Parathyroid adenoma (tissue), 2 donors: ENCODE measurements around the gene DDX41.

Source experiments
- H2AFZ ChIP-seq: fragments of 300-600 bp; sonication (generic); one replicate; pipeline ENCODE4 v1.7.0; 2017; ENCODE audit warnings: antibody characterized with exemption, mild to moderate bottlenecking
- H3K27ac ChIP-seq: fragments of 300-600 bp; sonication (generic); one replicate; pipeline ENCODE4 v1.7.0; 2017
- H3K27me3 ChIP-seq: fragments of 300-600 bp; sonication (generic); one replicate; pipeline ENCODE4 v1.7.0; 2017; ENCODE audit warnings: low read length; ENCODE audit not compliant: control insufficient read depth, insufficient read depth
- H3K36me3 ChIP-seq: fragments of 300-600 bp; sonication (generic); one replicate; pipeline ENCODE4 v1.7.0; 2017; ENCODE audit warnings: low read length; ENCODE audit not compliant: control insufficient read depth, insufficient read depth
- H3K4me1 ChIP-seq: fragments of 300-600 bp; sonication (generic); one replicate; pipeline ENCODE4 v1.7.0; 2017; ENCODE audit warnings: control low read depth
- H3K4me2 ChIP-seq: fragments of 300-600 bp; sonication (generic); one replicate; pipeline ENCODE4 v1.7.0; 2017; ENCODE audit warnings: low read length
- H3K4me3 ChIP-seq: fragments of 300-600 bp; sonication (generic); one replicate; pipeline ENCODE4 v1.7.0; 2017; ENCODE audit warnings: low read depth, low read length
- H3K79me2 ChIP-seq: fragments of 300-600 bp; sonication (generic); one replicate; pipeline ENCODE4 v1.7.0; 2017; ENCODE audit warnings: control low read depth
- H3K9ac ChIP-seq: fragments of 300-600 bp; sonication (generic); one replicate; pipeline ENCODE4 v1.7.0; 2017; ENCODE audit warnings: mild to moderate bottlenecking
- H3K9me3 ChIP-seq: fragments of 300-600 bp; sonication (generic); one replicate; pipeline ENCODE4 v1.7.0; 2017; ENCODE audit warnings: low read length; ENCODE audit not compliant: control insufficient read depth
- TF ChIP-seq, protein P1 (sequence below): fragments of 300-600 bp; sonication (generic); IDR thresholded peaks from one replicate; pipeline ENCODE4 v1.7.0; 2017; ENCODE audit warnings: antibody characterized with exemption, mild to moderate bottlenecking
- donor health status: primary hyperparathyroidism.

The DDX41 gene

DNA sequence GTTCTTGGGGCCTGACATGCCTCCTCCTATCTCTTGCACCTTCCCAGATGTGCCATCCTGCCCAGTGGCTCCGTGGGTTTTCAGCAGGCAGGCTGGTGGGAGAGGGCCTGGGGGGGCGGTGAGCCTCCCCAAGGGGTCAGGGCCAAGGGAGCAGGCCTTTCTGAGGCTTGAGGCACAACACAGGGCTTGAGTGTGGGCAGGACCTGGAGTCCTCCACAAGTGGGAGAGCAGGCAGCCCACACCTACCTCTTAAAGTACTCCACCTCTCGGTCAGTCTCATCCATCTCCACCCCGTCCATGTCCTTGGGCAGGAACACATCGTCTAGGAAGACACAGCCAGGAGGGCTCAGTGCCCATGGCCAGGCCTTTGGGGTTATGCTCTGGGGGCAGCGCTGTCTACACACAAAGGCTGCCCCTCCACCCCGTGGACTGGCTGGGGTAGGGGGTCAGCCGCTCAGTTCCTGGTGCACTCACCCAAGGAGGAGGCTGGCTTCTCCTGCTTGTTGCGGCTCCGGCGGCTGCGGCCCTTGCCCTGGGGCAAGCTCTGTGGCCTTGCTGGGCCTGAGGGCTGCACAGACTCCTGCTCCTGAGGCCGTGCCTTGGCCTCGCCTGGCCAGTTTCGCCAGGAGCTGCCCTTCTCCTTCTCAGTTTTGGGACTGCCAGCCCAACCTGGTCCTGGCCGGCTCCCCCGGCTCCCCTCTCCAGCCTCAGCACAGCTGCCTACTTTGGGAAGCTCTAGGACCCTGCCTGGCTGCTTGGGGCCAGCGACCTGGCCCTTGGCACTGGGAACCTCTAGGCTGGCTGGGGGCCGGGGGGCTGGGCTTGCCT lies 7.2 kb upstream of the DDX41 start:
- H3K27ac ChIP-seq: no peak overlapping the region
- no peaks in the 10 kb centered on the region for H3K9me3 ChIP-seq
- no peak overlapping the region for H2AFZ ChIP-seq
- no peak overlapping the region for H3K9ac ChIP-seq
- H3K36me3 ChIP-seq: no peaks in the 10 kb centered on the region
- no peaks in the 10 kb centered on the region for H3K4me1 ChIP-seq
- H3K79me2 ChIP-seq: peaks cover 28% of the 10 kb centered on the region
- H3K4me3 ChIP-seq: no peak overlapping the region
- TF ChIP-seq, protein P1, sequence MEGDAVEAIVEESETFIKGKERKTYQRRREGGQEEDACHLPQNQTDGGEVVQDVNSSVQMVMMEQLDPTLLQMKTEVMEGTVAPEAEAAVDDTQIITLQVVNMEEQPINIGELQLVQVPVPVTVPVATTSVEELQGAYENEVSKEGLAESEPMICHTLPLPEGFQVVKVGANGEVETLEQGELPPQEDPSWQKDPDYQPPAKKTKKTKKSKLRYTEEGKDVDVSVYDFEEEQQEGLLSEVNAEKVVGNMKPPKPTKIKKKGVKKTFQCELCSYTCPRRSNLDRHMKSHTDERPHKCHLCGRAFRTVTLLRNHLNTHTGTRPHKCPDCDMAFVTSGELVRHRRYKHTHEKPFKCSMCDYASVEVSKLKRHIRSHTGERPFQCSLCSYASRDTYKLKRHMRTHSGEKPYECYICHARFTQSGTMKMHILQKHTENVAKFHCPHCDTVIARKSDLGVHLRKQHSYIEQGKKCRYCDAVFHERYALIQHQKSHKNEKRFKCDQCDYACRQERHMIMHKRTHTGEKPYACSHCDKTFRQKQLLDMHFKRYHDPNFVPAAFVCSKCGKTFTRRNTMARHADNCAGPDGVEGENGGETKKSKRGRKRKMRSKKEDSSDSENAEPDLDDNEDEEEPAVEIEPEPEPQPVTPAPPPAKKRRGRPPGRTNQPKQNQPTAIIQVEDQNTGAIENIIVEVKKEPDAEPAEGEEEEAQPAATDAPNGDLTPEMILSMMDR: no peak
- H3K4me2 ChIP-seq: no peak overlapping the region
- H3K27me3 ChIP-seq: no peaks in the 10 kb centered on the region

DNA sequence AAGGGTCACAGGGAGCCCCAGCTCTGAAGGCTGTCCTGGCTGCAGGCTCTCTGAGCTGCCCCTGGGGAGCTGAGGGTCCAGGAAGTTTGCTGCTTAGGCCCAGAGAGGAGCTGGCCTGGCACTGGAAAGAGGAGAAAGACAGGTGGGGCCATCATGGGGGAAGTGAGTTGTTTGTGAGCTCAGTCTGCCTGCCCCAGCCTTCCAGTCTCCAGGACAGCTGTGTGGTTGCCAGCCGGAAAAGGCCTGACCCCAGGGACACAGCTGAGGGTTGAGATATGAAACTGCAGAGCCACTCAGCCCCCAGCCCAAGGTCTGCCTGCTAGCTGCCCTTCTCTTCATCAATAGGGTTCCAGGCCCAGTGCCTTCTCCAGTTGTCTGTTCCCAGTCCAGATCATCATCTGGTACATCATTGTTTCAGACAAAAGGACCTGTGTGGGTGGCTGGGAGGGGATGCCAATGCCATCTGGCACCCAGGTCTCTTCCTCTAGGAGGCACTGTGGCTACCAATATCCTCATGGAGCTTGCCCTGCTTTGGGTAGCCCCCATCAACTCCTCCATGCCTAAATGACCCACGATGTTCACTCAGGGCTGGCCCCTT lies 4.3 kb upstream of the DDX41 start:
- Histone ChIP-seq H3K79me2 (peaks cover 26% of the 10 kb centered on the region), H3K9ac (no peak overlapping the region), H3K4me2 (no peak overlapping the region), H3K9me3 (no peaks in the 10 kb centered on the region), H3K27ac (no peak overlapping the region), H3K4me3 (no peak overlapping the region), H3K36me3 (no peaks in the 10 kb centered on the region), H3K4me1 (no peaks in the 10 kb centered on the region), H2AFZ (no peak overlapping the region), H3K27me3 (no peaks in the 10 kb centered on the region)
- TF ChIP-seq, protein P1: no peak

DNA sequence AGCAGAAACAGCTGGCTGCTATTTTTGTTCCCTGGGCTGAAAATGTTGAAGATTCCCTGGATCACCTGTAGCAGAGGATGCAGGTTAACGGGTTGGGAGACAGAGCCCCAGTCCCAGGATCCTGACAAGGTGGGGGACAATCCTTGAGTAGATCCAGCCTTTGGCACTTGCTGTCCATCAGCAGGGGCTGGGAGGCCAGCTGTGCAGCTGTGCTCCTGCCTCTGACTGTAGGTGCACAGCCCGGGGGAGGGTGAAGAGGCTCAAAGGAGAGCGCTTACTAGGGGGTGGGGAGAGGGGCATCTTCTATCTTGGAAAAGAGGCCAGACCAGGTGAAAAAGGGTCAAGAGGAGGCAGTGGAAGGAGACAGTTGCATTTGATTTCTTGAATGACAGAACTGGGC lies 3.5 kb upstream of the DDX41 start:
- Histone ChIP-seq H3K27ac (no peak overlapping the region), H3K27me3 (no peaks in the 10 kb centered on the region), H2AFZ (no peak overlapping the region), H3K9me3 (no peaks in the 10 kb centered on the region), H3K9ac (no peak overlapping the region), H3K79me2 (peaks cover 28% of the 10 kb centered on the region), H3K4me2 (no peak overlapping the region), H3K36me3 (no peaks in the 10 kb centered on the region), H3K4me1 (no peaks in the 10 kb centered on the region), H3K4me3 (no peak overlapping the region)
- TF ChIP-seq, protein P1: no peak

DNA sequence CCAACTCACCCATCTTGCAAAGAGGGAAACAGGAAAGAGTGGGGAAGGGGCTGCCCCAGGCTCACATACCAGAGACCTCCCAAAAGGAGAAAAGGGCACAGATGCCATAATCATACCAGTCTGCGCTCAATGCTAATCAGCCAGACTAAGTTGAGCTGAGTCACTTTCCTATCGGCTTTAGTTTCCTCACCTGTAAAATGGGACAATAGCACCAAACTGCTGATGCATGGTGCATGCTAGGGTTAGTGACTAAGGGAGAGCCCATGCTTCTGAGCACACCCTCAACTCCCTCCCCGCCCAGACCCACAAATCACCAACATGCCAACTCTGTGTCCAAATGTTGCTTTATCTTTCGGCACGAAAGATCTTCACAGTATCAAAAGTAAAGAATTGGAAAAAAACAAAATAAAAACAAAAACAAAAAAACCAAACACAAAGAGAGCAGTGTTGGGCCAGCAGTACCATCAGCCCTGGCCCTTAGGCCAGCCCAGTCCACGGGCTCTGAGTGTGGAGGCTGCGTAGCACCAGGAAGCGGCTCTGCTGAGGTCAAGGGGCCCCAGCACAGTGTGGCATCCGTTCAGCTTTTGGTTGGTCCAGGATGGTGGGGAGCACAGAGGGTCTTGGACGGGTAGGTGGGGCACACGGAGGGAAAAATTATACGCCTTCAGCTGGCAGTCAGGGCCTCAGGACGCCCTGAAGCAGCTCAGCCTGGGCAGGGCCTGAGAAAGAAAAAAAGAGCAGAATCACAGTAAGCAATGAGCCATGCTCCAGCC lies 2.9 kb upstream of the DDX41 start:
- no peak overlapping the region for H3K4me2 ChIP-seq
- H3K36me3 ChIP-seq: no peaks in the 10 kb centered on the region

More for the DNA sequence above, 2.9 kb upstream of the DDX41 start:
- Histone ChIP-seq H3K27me3 (no peaks in the 10 kb centered on the region), H3K9me3 (no peaks in the 10 kb centered on the region), H2AFZ (no peak overlapping the region), H3K4me1 (no peaks in the 10 kb centered on the region), H3K27ac (no peak overlapping the region), H3K79me2 (peaks cover 25% of the 10 kb centered on the region), H3K9ac (no peak overlapping the region), H3K4me3 (no peak overlapping the region)
- TF ChIP-seq, protein P1: no peak
